HEK293T (cell line): ENCODE data around the gene SUGP1.

Source experiments
- FOXA1 ChIP-seq: fragments of 450-650 bp; IDR thresholded peaks from 2 replicates; pipeline ENCODE4 v1.6.1; 2016; ENCODE audit warnings: mild to moderate bottlenecking
- FOXK2 ChIP-seq: fragments of 450-650 bp; IDR thresholded peaks from 2 replicates; pipeline ENCODE4 v1.6.1; 2016; ENCODE audit warnings: mild to moderate bottlenecking
- NFRKB ChIP-seq: fragments of 450-650 bp; IDR thresholded peaks from 2 replicates; pipeline ENCODE4 v1.6.1; 2016; ENCODE audit warnings: mild to moderate bottlenecking, moderate library complexity
- TARDBP ChIP-seq: fragments of 450-650 bp; IDR thresholded peaks from 2 replicates; pipeline ENCODE4 v1.6.1; 2016

DNA sequence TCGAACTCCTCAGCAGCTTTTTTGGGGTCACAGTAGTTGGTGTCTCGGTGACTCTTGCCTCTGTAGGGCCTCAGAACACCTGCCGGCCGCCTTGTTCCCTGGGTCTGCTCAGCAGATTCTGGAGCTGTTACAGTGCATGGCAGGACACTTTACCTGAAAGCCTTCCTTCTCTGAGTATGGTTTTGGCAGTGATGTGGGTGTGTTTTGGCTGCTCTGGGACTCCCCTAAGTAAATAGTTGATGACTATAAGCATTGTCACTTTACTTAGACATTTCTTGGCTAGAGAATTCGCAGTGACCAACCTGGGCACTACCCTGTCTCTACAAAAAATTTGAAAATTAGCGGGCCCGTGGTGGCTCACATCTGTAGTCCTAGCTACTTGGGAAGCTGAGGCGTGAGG, 7.4 kb upstream of the SUGP1 start:
- no peak for TF ChIP-seq NFRKB
- TF ChIP-seq TARDBP = no peak
- no peak for TF ChIP-seq FOXA1
- TF ChIP-seq FOXK2 = no peak
